ENCODE data around the gene GLRX.

The GLRX gene

DNA sequence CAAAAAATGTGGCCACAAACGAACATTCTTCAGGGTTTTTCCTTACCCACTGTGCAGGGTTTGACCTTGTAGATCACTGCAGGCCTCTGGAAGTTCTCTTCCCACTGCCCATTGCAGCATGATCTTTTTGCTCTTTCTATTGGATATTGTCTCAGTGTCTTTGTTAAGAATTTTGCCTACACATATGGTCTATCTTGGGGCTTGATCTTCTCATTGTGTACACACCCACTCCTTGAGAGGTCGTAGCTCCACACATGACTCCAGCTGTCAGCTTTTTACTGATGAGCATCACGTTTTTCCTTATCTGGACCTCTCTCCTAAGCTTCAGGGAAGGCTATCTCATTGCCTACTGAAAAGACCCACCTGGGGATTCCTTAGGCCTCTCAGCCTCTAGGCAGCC, 3.0 kb upstream of the GLRX start:
- TF ChIP-seq RAD21 (IDR thresholded peaks at IDR 0.05; ENCODE audit: low read depth) (no peak), TAF1 (IDR thresholded peaks at IDR 0.05; ENCODE audit: low read depth) (no peak), TEAD4 (IDR thresholded peaks at IDR 0.05) (no peak), EGR1 (IDR thresholded peaks at IDR 0.05) (no peak), YY1 (IDR thresholded peaks at IDR 0.05; ENCODE audit: low read depth) (no peak), REST (IDR thresholded peaks at IDR 0.05; ENCODE audit: low read depth) (no peak), FOXM1 (IDR thresholded peaks at IDR 0.05; ENCODE audit: borderline replicate concordance, low read depth) (no peak), TCF12 (IDR thresholded peaks at IDR 0.05; ENCODE audit: low read depth) (no peak), CREB1 (IDR thresholded peaks at IDR 0.05; ENCODE audit: low read depth) (no peak), ZBTB7A (IDR thresholded peaks at IDR 0.05; ENCODE audit: low read depth) (no peak), EP300 (IDR thresholded peaks at IDR 0.05; ENCODE audit: borderline replicate concordance) (no peak), USF1 (IDR thresholded peaks at IDR 0.05) (no peak), NFIC (IDR thresholded peaks at IDR 0.05) (no peak), CEBPB (IDR thresholded peaks at IDR 0.05) (no peak)
- TF ChIP-seq, protein P1, sequence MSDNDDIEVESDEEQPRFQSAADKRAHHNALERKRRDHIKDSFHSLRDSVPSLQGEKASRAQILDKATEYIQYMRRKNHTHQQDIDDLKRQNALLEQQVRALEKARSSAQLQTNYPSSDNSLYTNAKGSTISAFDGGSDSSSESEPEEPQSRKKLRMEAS (IDR thresholded peaks at IDR 0.05) = no peak

GRCh38 chr5:95824747-95825146, 2.2 kb upstream of the GLRX start:
- TF ChIP-seq RAD21 (IDR thresholded peaks at IDR 0.05; ENCODE audit: low read depth) (no peak), FOXM1 (IDR thresholded peaks at IDR 0.05; ENCODE audit: borderline replicate concordance, low read depth) (no peak), EGR1 (IDR thresholded peaks at IDR 0.05) (no peak), CEBPB (IDR thresholded peaks at IDR 0.05) (no peak), CREB1 (IDR thresholded peaks at IDR 0.05; ENCODE audit: low read depth) (no peak), EP300 (IDR thresholded peaks at IDR 0.05; ENCODE audit: borderline replicate concordance) (no peak), USF1 (IDR thresholded peaks at IDR 0.05) (no peak), YY1 (IDR thresholded peaks at IDR 0.05; ENCODE audit: low read depth) (no peak), ZBTB7A (IDR thresholded peaks at IDR 0.05; ENCODE audit: low read depth) (no peak), TEAD4 (IDR thresholded peaks at IDR 0.05) (no peak)
- TF ChIP-seq, protein P1 (IDR thresholded peaks at IDR 0.05) = no peak

DNA sequence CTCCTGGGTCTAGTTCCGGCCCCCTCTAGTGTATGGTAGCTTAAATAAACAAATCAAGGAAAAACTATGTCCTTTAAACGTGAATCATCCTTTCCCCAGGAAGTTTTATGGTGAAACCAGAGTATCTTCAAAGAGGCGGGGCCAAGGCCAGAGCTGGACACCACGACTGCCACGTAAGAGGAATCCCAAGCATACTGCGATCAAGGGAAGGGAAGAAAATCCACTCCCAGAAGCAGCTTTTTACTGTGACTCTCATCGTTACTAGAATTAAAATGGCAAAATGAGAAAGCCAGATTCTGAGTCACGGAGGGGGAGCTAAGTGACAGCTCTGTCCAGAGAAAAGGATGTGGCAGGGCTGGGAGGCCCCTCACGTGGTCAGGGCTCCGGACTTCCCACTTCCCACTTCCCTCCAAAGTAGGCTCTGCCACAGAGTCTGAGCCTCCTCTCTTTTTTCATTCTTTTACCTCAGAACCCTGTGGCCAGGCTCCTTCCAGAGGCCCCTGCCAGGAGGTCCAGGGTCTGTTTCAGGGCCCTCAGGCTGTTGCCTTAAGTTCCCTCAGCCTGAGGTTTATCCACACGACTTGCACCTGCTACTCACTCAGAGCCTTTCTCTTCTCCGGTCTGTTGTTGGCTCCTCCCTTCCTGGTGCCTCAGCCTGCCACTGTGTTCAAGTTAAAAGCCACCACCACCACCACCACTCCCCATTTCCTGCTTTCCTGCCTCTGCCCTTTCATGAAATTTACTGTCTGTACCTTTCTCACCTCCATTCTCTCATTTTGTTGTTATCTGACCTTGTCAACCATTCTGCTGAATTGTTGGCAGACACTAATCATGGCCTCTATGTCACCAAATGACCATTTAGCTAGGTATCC, 1.4 kb upstream of the GLRX start:
- TF ChIP-seq, protein P1 (IDR thresholded peaks at IDR 0.05) = no peak
- TF ChIP-seq NFIC (IDR thresholded peaks at IDR 0.05) (no peak), YY1 (IDR thresholded peaks at IDR 0.05; ENCODE audit: low read depth) (no peak), EGR1 (IDR thresholded peaks at IDR 0.05) (no peak), FOXM1 (IDR thresholded peaks at IDR 0.05; ENCODE audit: borderline replicate concordance, low read depth) (no peak), REST (IDR thresholded peaks at IDR 0.05; ENCODE audit: low read depth) (no peak), TEAD4 (IDR thresholded peaks at IDR 0.05) (no peak), USF1 (IDR thresholded peaks at IDR 0.05) (no peak), CEBPB (IDR thresholded peaks at IDR 0.05) (no peak), CREB1 (IDR thresholded peaks at IDR 0.05; ENCODE audit: low read depth) (no peak), TAF1 (IDR thresholded peaks at IDR 0.05; ENCODE audit: low read depth) (no peak)

- TF ChIP-seq FOXM1 (IDR thresholded peaks at IDR 0.05; ENCODE audit: borderline replicate concordance, low read depth) = no peak
- no peak for TF ChIP-seq EP300 (IDR thresholded peaks at IDR 0.05; ENCODE audit: borderline replicate concordance)
- TF ChIP-seq, protein P1 (IDR thresholded peaks at IDR 0.05) = no peak
- no peak for TF ChIP-seq EGR1 (IDR thresholded peaks at IDR 0.05)
- TF ChIP-seq CEBPB (IDR thresholded peaks at IDR 0.05) = no peak
- TF ChIP-seq USF1 (IDR thresholded peaks at IDR 0.05) = no peak
Measured at GRCh38 chr5:95823218-95823737, 752 bp upstream of the GLRX start.
